H9 (cell line): ENCODE results near the gene UNC5B. TPM values are rescaled to one million over a fixed set of nuclear protein-coding genes. Genes with fewer than 3 reads are reported as not detected.

Source experiments
- DNase-seq: peaks from one replicate; pipeline ENCODE4 v3.0.0-alpha.2; 2017
- H2AFZ ChIP-seq: one replicate; pipeline ENCODE4 v1.6.1; 2013; ENCODE audit warnings: mild to moderate bottlenecking, low read length, control low read depth, moderate library complexity
- H2AK5ac ChIP-seq: 2 replicates; pipeline ENCODE4 v1.6.1; 2013; ENCODE audit warnings: low read length, control low read depth, mixed read lengths; ENCODE audit not compliant: insufficient read length
- H2BK120ac ChIP-seq: one replicate; pipeline ENCODE4 v1.6.1; 2013; ENCODE audit warnings: low read depth, mild to moderate bottlenecking, low read length, control low read depth, inconsistent platforms; ENCODE audit not compliant: poor library complexity, severe bottlenecking
- H2BK12ac ChIP-seq: 2 replicates; pipeline ENCODE4 v1.6.1; 2013; ENCODE audit warnings: low read length, control low read depth, mixed read lengths, low read depth; ENCODE audit not compliant: insufficient read length
- H2BK15ac ChIP-seq: 2 replicates; pipeline ENCODE4 v1.6.1; 2013; ENCODE audit warnings: low read depth, low read length, control low read depth
- H2BK20ac ChIP-seq: one replicate; pipeline ENCODE4 v1.6.1; 2013; ENCODE audit warnings: low read depth, mild to moderate bottlenecking, low read length, control low read depth, inconsistent platforms; ENCODE audit not compliant: poor library complexity, severe bottlenecking
- H2BK5ac ChIP-seq: 2 replicates; pipeline ENCODE4 v1.6.1; 2013; ENCODE audit warnings: low read length, control low read depth, mixed read lengths; ENCODE audit not compliant: insufficient read length
- H3K14ac ChIP-seq: 2 replicates; pipeline ENCODE4 v1.6.1; 2013; ENCODE audit warnings: low read length, control low read depth; ENCODE audit not compliant: insufficient read depth
- H3K18ac ChIP-seq: 2 replicates; pipeline ENCODE4 v1.6.1; 2013; ENCODE audit warnings: low read depth, mild to moderate bottlenecking, mixed read lengths, low read length, control low read depth; ENCODE audit not compliant: insufficient read length
- H3K23ac ChIP-seq: 2 replicates; pipeline ENCODE4 v1.6.1; 2013; ENCODE audit warnings: low read length, control low read depth, mixed read lengths, low read depth; ENCODE audit not compliant: insufficient read length
- H3K23me2 ChIP-seq: 2 replicates; pipeline ENCODE4 v1.6.1; 2013; ENCODE audit warnings: low read depth, mild to moderate bottlenecking, mixed read lengths, low read length, control low read depth; ENCODE audit not compliant: insufficient read length, poor library complexity, severe bottlenecking
- H3K27ac ChIP-seq: 2 replicates; pipeline ENCODE4 v1.5.1; 2013; ENCODE audit warnings: low read length, control low read depth, mixed read lengths, low read depth; ENCODE audit not compliant: insufficient read length
- H3K27me3 ChIP-seq: 2 replicates; pipeline ENCODE4 v1.6.1; 2013; ENCODE audit warnings: low read length, control low read depth, inconsistent platforms; ENCODE audit not compliant: insufficient read depth
- H3K4ac ChIP-seq: 2 replicates; pipeline ENCODE4 v1.6.1; 2013; ENCODE audit warnings: low read depth, mild to moderate bottlenecking, control low read depth, inconsistent platforms, low read length, moderate library complexity
- H3K4me1 ChIP-seq: 2 replicates; pipeline ENCODE4 v1.6.1; 2013; ENCODE audit warnings: low read length, control low read depth, inconsistent platforms; ENCODE audit not compliant: insufficient read depth
- H3K4me2 ChIP-seq: 2 replicates; pipeline ENCODE4 v1.6.1; 2013; ENCODE audit warnings: low read length, control low read depth, mixed read lengths; ENCODE audit not compliant: insufficient read length, insufficient read depth
- H3K56ac ChIP-seq: 2 replicates; pipeline ENCODE4 v1.6.1; 2013; ENCODE audit warnings: low read depth, mild to moderate bottlenecking, mixed read lengths, low read length, control low read depth; ENCODE audit not compliant: insufficient read length
- H3K79me1 ChIP-seq: 2 replicates; pipeline ENCODE4 v1.6.1; 2013; ENCODE audit warnings: low read depth, mild to moderate bottlenecking, moderate library complexity, low read length, control low read depth, inconsistent platforms; ENCODE audit not compliant: insufficient read depth, poor library complexity, severe bottlenecking
- H3K79me2 ChIP-seq: 2 replicates; pipeline ENCODE4 v1.6.1; 2013; ENCODE audit warnings: low read length, control low read depth, inconsistent platforms; ENCODE audit not compliant: insufficient read depth
- H3K9ac ChIP-seq: 2 replicates; pipeline ENCODE4 v1.6.1; 2013; ENCODE audit warnings: low read length, control low read depth, mixed read lengths; ENCODE audit not compliant: insufficient read length; ENCODE audit errors: extremely low read depth
- H3K9me3 ChIP-seq: one replicate; pipeline ENCODE4 v1.6.1; 2013; ENCODE audit warnings: low read depth, low read length, inconsistent platforms; ENCODE audit not compliant: control insufficient read depth
- H3T11ph ChIP-seq: one replicate; pipeline ENCODE4 v1.6.1; 2013; ENCODE audit warnings: mild to moderate bottlenecking, low read length, control low read depth, inconsistent platforms
- H4K20me1 ChIP-seq: one replicate; pipeline ENCODE4 v1.6.1; 2013; ENCODE audit not compliant: control insufficient read depth, insufficient read length, insufficient read depth
- H4K5ac ChIP-seq: 2 replicates; pipeline ENCODE4 v1.6.1; 2013; ENCODE audit warnings: low read depth, mild to moderate bottlenecking, mixed read lengths, low read length, control low read depth; ENCODE audit not compliant: insufficient read length
- H4K8ac ChIP-seq: replicated peaks from 2 replicates; pipeline ENCODE4 v1.6.1; 2013; ENCODE audit warnings: low read length, control low read depth, mixed read lengths, low read depth; ENCODE audit not compliant: insufficient read length
- H4K91ac ChIP-seq: 2 replicates; pipeline ENCODE4 v1.6.1; 2013; ENCODE audit warnings: low read depth, mild to moderate bottlenecking, moderate library complexity, mixed read lengths, low read length, control low read depth; ENCODE audit not compliant: insufficient read length
- H3K27ac Mint-ChIP-seq, 3 experiments: 2 replicates in 2 of 3; 3 replicates in 1 of 3; pipeline ENCODE4 v1.8.0; 2020 to 2021; ENCODE audit warnings: mixed read lengths in 3 of 3, mild to moderate bottlenecking in 1 of 3, moderate library complexity in 1 of 3
- H3K27me3 Mint-ChIP-seq: 2 replicates; pipeline ENCODE4 v1.8.0; 2021; ENCODE audit warnings: low read depth, mild to moderate bottlenecking, moderate library complexity, mixed read lengths
- H3K36me3 Mint-ChIP-seq, 3 experiments: 2 replicates in 2 of 3; 3 replicates in 1 of 3; pipeline ENCODE4 v1.8.0; 2020 to 2021; ENCODE audit warnings: low read depth in 3 of 3, mixed read lengths in 3 of 3; ENCODE audit not compliant: insufficient read depth in 1 of 3
- H3K4me1 Mint-ChIP-seq, 2 experiments: 2 replicates each; pipeline ENCODE4 v1.8.0; 2020; ENCODE audit warnings: mixed read lengths in 2 of 2
- H3K4me3 Mint-ChIP-seq, 2 experiments: 2 replicates in 1 of 2; 3 replicates in 1 of 2; pipeline ENCODE4 v1.8.0; 2020 to 2021; ENCODE audit warnings: mild to moderate bottlenecking in 2 of 2, mixed read lengths in 2 of 2, moderate library complexity in 1 of 2
- H3K9me3 Mint-ChIP-seq, 2 experiments: 2 replicates in 1 of 2; 3 replicates in 1 of 2; pipeline ENCODE4 v1.8.0; 2020; ENCODE audit warnings: mild to moderate bottlenecking in 2 of 2, mixed read lengths in 2 of 2, moderate library complexity in 1 of 2
- WGBS: extraction: QIAGEN DNeasy Blood & Tissue Kit; methylation state at CpG from one replicate; pipeline ENCODE4 v1.1.7; 2013; ENCODE audit warnings: missing lambda C conversion rate, low lambda C conversion rate, mixed read lengths; ENCODE audit not compliant: insufficient read length; ENCODE audit errors: extremely low coverage; 5-methylcytosine and 5-hydroxymethylcytosine counted together
- total RNA-seq: library from RNA; stranded (reverse); gene quantifications from 2 replicates; pipeline ENCODE4 v1.2.1, GENCODE V29; 2021
- TF ChIP-seq, protein P1 (sequence below): fragments of 200-600 bp; sonication (generic); conservative IDR thresholded peaks from 3 replicates; pipeline ENCODE4 v1.8.0; 2021; ENCODE audit warnings: antibody characterized with exemption, mild to moderate bottlenecking

Gene UNC5B
- total RNA-seq, 1 experiment from 2014 or later = 28.4 TPM

- no peak overlapping the region for H3K27ac ChIP-seq
- no peak overlapping the region for H3K27ac Mint-ChIP-seq
- DNase-seq = no peak
- H2BK12ac ChIP-seq = no peak overlapping the region
- peaks cover 70% of the 10 kb centered on the region for H3K27me3 Mint-ChIP-seq
- peaks cover 35 to 50% of the 10 kb centered on the region in 2 experiments for H3K4me1 Mint-ChIP-seq
- peaks cover 14% of the 10 kb centered on the region; the same call in 1 of the 2 replicates for H3K27me3 ChIP-seq
- no peak overlapping the region for H3K4me3 Mint-ChIP-seq
- no peaks in the 10 kb centered on the region for H3K9me3 ChIP-seq
- TF ChIP-seq, protein P1, sequence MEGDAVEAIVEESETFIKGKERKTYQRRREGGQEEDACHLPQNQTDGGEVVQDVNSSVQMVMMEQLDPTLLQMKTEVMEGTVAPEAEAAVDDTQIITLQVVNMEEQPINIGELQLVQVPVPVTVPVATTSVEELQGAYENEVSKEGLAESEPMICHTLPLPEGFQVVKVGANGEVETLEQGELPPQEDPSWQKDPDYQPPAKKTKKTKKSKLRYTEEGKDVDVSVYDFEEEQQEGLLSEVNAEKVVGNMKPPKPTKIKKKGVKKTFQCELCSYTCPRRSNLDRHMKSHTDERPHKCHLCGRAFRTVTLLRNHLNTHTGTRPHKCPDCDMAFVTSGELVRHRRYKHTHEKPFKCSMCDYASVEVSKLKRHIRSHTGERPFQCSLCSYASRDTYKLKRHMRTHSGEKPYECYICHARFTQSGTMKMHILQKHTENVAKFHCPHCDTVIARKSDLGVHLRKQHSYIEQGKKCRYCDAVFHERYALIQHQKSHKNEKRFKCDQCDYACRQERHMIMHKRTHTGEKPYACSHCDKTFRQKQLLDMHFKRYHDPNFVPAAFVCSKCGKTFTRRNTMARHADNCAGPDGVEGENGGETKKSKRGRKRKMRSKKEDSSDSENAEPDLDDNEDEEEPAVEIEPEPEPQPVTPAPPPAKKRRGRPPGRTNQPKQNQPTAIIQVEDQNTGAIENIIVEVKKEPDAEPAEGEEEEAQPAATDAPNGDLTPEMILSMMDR = no peak
- no peak overlapping the region for H4K8ac ChIP-seq
- H3K56ac ChIP-seq = no peak overlapping the region
- no peak overlapping the region for H4K5ac ChIP-seq
- no peak overlapping the region for H3T11ph ChIP-seq
- no peaks in the 10 kb centered on the region; a peak in 2 of 5 replicates for H3K9me3 Mint-ChIP-seq
- no peak overlapping the region for H2BK5ac ChIP-seq
- no peak overlapping the region for H4K91ac ChIP-seq
- no peak overlapping the region for H2AFZ ChIP-seq
- no peak overlapping the region for H2BK20ac ChIP-seq
- no peaks in the 10 kb centered on the region for H3K79me1 ChIP-seq
- no peak overlapping the region for H2BK120ac ChIP-seq
- H3K4ac ChIP-seq = no peak overlapping the region
- H3K23me2 ChIP-seq = peaks cover 21% of the 10 kb centered on the region
- no peak overlapping the region for H3K23ac ChIP-seq
- WGBS = no CpG with 5 or more reads among the region's 5 CpGs
- H4K20me1 ChIP-seq = no peaks in the 10 kb centered on the region
- no peak overlapping the region for H2AK5ac ChIP-seq
- H3K4me2 ChIP-seq = no peak overlapping the region
- peaks cover 11% of the 10 kb centered on the region for H3K4me1 ChIP-seq
- no peak overlapping the region for H2BK15ac ChIP-seq
- no peak overlapping the region for H3K9ac ChIP-seq
- no peak overlapping the region for H3K18ac ChIP-seq
- H3K79me2 ChIP-seq = no peaks in the 10 kb centered on the region; the same call in 1 of the 2 replicates
- no peak overlapping the region for H3K14ac ChIP-seq
- no peaks in the 10 kb centered on the region for H3K36me3 Mint-ChIP-seq
Measured at GRCh38 chr10:71210542-71210871, 1.9 kb upstream of the UNC5B start.
